Activated effector memory CD4-positive, alpha-beta T cell treated with Interleukin-2 at 50 U/mL for 16 hours (primary cell): Measurements from ENCODE around the gene CDH4.

Experiments
- DNase-seq: peaks from one replicate; pipeline ENCODE4 v3.0.0-alpha.2; 2020

Gene CDH4

GRCh38 chr20:61588411-61589385 lies 336.6 kb downstream of the CDH4 start:
- DNase-seq = no peak

GRCh38 chr20:61590236-61590635 lies 338.2 kb downstream of the CDH4 start:
- no peak for DNase-seq

DNA sequence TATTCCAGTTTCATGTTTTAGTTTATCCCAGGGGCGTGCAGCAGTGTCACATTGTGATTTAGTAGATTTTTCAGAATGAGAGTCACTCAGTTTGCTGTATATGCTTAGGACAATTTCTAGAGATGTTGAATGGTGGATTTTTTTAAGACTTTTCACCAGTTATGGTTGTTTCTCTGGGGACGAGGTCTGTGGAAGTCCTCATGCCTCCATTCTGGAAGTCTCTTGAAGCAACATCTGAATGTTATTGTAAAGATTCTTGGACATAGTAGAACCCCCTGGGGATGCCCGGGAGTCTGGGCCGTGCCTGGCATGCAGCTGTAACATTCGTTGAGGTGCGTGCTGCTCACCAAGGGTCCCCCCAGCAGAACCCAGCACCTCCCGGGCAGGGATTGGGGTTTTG lies 341.5 kb downstream of the CDH4 start:
- DNase-seq = no peak

DNA sequence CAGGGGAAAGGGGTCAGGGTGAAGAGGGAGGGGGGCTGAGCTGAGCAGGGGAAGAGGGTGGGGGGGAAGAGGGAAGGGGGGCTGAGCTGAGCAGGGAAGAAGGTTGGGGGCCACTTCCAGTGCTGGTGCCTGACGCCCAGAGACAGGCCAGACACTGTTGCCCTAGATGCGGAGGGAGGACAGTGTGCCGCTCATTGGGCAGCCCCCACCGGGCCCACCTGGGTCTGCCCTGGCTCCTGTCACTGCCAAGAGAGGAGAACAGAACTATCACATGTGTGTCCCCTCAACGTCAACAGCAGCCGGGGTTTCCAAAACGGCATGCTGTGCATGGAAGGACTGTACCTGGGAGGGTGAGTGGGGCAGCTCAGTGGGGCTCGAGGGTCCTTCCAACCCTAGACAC lies 342.1 kb downstream of the CDH4 start:
- DNase-seq = no peak

GRCh38 chr20:61595216-61595615 lies 343.2 kb downstream of the CDH4 start:
- no peak for DNase-seq

- DNase-seq = no peak
Observed at GRCh38 chr20:61596687-61597330, 344.7 kb downstream of the CDH4 start.

GRCh38 chr20:61597996-61598395 lies 345.9 kb downstream of the CDH4 start:
- DNase-seq = no peak

DNA sequence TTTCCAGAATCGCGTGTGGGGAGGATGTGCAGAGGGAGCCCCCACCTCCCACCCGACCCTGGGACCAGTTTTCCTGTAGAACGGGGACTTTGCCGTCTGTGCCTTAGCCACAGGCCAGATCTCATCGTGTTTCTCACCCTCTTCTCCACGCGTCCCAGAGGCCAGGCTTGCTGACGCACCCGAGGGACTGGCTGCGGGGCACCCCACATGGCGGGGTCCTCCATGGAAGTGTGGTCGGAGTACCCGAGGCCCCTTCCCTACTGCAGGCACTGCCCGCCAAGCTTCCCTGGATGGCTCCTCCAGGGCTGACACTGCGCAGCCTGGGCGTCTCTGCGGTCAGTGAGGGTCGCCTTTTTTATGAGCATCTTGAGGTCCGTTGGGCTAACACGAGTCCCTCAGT lies 346.5 kb downstream of the CDH4 start:
- no peak for DNase-seq

DNA sequence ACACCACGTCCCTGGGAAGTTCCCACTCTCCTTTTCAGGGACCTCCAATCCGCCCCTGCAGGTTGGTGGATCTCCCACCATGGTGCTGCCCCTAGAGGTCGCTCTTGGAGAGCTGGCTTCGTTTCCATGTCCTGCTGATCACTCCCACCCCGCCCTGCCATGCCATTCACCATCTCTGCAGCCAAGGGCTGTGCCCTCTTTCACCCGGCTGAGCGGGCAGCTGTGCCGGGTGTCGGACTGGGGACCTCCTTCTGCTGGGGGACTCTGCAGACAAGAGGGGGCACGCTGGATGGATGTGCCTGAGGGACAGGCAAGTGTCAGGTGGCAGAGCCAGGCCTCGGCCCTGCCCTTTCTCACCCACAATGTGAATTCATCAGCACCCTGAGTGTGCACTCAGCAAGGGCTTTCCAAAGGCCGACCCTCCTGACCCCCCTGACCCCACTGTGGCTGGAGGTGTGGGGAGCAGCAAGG lies 347.0 kb downstream of the CDH4 start:
- DNase-seq = no peak

DNA sequence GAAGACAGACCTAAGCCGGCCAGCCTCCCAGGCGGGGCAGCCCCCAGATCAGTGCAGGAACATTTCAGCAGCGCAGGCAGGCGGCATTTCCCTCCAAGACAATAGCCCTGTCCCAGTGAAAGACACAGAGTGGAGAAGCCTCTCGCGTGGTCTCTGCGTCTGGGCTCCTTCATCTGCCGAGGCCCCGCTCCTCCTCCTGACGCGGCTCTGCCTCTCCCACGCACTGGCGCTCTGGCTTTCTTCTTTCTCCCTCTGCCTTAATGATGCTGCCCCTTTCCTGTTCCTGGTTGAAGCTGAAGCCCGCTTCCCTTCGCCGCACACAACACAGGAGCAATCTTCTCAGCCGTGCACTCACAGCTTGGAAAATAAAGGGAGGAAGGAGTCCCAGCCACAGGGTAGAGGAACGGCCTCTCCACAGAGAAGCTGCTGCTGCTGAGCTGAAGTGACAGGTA lies 347.5 kb downstream of the CDH4 start:
- no peak for DNase-seq

DNA sequence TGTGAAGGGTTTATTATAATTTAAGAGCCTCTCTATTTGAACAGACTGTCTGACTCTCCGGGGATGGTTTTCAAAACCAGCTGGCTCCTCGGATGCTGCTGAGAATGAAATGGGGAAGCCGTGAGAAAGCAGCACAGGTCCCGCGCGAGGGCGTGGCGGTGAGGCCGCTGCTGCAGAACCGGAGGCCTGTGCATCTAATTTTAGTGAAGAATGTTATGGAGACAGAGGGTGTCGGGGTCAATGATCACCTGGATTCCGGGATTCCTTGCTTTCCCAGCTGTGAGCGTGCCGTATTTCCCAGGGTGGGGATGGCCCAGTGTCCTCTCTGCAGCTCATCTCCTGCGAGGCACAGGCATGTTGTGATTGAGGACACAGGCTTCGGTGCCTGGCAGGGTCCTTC lies 348.0 kb downstream of the CDH4 start:
- no peak for DNase-seq

- DNase-seq = no peak
Observed at GRCh38 chr20:61601361-61601760, 349.3 kb downstream of the CDH4 start.

DNA sequence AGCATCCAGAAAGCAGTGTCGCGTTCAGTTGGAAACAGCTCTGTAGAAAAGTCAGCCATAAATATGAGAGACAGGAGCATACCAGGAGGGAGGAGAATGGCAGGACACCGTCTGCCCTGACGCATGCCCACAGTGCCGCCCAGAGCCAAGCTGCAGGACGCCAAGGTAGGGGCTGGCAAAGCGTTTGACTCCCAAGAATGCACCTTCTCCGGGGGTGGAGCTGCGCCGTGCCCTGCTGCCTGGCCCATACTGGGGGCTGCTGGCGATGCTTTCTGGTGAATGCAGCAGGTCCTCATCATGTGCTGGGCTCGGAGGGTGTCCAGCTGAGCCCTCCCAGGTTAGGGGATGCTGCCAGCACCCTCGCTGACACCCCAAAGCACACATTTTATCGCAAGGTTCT lies 349.8 kb downstream of the CDH4 start:
- no peak for DNase-seq

- DNase-seq = no peak
Observed at GRCh38 chr20:61603715-61604114, 351.7 kb downstream of the CDH4 start.

GRCh38 chr20:61604549-61604948 lies 352.5 kb downstream of the CDH4 start:
- DNase-seq = no peak

DNA sequence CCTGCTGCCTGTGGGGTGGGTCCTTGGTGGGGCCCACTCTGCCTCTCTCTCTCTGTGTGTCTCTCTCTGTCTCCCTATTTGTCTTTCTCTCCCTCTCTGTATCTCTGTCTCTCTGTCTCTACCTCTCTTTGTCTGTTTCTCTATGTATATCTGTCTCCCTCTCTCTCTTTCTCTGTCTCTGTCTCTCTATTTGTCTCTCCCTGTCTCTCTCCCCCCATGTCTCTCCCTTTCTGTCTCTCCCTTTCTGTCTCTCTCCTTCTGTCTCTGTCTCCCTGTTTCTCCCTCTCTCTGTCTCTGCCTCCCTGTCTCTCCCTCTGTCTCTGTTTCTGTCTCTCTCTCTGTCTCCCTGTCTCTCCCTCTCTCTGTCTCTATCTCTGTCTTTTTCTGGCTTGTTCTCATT lies 353.2 kb downstream of the CDH4 start:
- no peak for DNase-seq

DNA sequence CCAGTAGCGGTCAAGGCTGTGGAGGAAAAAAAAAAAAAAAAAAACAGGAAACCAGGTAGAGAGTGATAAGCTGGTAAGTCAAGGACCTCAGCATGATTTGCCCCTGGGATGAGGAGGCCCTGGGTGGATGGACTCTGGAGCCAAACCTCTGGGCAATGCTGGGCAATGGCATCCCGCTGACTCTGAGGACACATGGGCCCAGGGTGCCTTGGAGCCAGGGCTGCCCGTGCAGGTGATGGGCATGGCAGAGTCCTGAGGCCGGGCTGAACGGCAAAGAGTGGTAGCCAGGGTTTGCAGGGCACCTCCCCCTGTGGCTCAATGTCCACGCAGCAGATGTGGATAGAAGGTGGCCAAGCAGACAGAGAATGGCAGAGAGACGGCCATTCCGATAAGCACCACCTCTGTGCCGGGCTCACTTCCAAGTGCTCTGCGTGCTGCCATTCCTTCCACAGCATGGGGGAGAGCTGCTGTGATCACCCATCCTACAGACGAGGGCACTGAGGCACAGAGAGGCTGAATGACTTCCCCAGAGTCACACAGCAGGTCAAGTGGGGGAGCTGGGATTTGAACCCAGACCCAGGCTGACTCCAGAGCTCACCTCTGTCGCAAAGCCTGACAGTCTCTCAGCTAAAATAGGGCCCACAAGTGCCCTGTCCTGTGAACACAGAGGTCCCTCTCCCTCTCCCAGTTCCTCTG lies 353.9 kb downstream of the CDH4 start:
- DNase-seq = no peak

DNA sequence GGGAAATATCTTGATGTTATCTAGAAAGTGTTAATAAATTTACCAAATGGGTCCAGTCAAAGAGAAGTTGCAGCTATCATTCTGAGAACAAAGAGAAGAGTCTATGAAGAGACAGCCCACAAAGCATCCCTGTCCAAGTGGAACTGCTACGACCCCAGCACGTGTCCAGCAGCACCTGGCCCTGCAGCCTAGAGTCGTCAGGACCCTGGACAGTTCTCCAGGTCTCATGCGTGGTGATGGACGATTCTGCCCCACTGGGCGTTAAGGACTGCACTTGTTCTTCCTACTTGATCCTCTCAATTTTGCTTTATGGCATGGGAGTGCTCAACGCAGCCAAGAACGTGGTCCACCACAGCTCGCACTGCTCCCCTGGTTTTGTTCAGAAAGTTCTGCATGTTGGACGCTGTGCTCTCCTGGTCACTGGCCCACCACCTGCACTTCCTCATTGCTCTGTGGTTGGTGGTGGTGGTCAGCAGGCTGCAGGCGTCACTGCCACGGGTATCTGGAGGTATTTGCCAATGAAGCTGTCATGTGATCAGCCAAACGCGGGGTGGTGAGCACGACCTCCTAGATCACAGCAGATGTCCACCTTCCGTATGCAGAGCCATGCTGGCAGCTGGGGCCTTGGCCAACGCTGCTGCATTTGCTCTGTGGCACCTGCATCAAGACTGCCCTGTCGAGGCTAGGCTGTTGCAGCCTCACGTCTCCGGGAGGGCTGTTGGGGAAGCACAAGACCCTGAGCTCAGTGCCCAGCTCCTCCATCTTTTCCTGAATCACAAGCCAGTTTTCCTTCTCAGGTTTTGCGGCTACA lies 356.4 kb downstream of the CDH4 start:
- DNase-seq = no peak

GRCh38 chr20:61609461-61609860 lies 357.4 kb downstream of the CDH4 start:
- DNase-seq = no peak

GRCh38 chr20:61611401-61612180 lies 359.5 kb downstream of the CDH4 start:
- no peak for DNase-seq

DNA sequence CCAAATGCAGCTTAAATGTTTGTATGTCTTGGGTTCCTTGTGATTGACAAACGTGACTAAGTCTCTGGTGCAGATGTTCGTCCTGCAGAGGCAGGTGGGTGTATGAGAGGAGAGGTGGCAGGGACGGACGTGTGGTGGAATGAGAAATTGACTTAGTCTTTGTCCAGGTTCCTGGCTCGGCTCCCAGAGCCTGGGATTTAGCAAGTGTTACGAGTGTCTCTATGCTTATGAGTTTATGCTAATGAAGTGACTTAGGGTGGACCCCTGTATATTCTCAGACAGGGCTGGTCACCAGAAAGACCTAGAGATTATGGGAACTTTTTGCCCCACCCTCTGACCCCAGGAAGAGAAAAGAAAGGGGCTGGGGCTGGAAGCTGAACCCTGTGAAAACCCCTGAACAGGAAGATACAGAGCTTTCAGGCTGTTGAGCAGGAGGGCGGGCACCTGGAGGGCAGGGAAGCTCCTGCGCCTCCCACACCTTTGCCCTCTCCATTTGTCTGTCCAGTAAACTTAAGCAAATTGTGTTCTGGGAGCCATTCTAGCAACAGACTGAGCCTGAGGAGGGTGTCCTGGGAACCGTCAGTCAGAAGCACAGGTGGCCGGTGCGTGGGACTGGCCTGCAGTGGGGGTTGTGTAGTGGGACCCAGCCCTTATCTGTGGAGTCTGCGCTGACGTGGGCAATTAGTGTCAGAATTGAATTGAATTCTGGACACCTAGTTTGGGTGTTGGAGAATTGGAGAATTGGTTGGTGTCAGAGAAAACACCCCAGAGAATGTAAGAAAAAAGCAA lies 362.1 kb downstream of the CDH4 start:
- DNase-seq = no peak
